OCI-LY7 (cell line): Measurements from ENCODE around the gene PRSS8.

Experiments used
- CTCF ChIP-seq: fragments of 200-600 bp; sonication (generic); conservative IDR thresholded peaks from 2 replicates; pipeline ENCODE4 v1.5.1; 2014; ENCODE audit warnings: mild to moderate bottlenecking, antibody characterized with exemption, low read length, moderate library complexity, mixed read lengths
- EZH2phosphoT487 ChIP-seq: fragments of 200-600 bp; sonication (generic); IDR thresholded peaks from 2 replicates; pipeline ENCODE4 v1.6.1; 2018; ENCODE audit warnings: low read depth, borderline replicate concordance, mild to moderate bottlenecking, mixed run types, antibody characterized with exemption, low read length, moderate library complexity, mixed read lengths

GRCh38 chr16:31092330-31092729 is 43.2 kb downstream of the PRSS8 start:
- no peak for TF ChIP-seq CTCF
- no peak for TF ChIP-seq EZH2phosphoT487
